Activated CD4-positive, alpha-beta memory T cell treated with anti-CD3 and anti-CD28 coated beads for 36 hours (primary cell): Measurements from ENCODE around the gene PHACTR2. TPM values are rescaled to one million over a fixed set of nuclear protein-coding genes. Genes with fewer than 3 reads are reported as not detected.

Experiments
- total RNA-seq, 2 experiments: library from RNA; stranded (reverse); gene quantifications; one replicate each; pipeline ENCODE4 v1.2.3, GENCODE V29; 2021

The PHACTR2 gene
- total RNA-seq, 2 experiments from 2014 or later = 26.1 to 28.1 TPM

Other genes with a start within 250 kb of the PHACTR2 start
- gene ADAT2, start 227.3 kb upstream of the PHACTR2 start, total RNA-seq = 10 to 100 TPM; 26.0 to 27.0 TPM
- gene PEX3, start 227.2 kb upstream of the PHACTR2 start, total RNA-seq = 10 to 100 TPM; 19.7 to 21.1 TPM
- 10 to 100 TPM; 16.5 to 16.8 TPM for gene FUCA2, start 166.2 kb upstream of the PHACTR2 start, total RNA-seq
- gene LTV1, start 165.4 kb downstream of the PHACTR2 start, total RNA-seq = 10 to 100 TPM; 33.5 to 35.4 TPM
- gene ZC2HC1B, start 186.5 kb downstream of the PHACTR2 start, total RNA-seq = under 1 TPM in 1 of 2 experiments, not detected in 1; 0.24 TPM